Measurements from ENCODE around the gene TNIK.

TNIK gene

DNA sequence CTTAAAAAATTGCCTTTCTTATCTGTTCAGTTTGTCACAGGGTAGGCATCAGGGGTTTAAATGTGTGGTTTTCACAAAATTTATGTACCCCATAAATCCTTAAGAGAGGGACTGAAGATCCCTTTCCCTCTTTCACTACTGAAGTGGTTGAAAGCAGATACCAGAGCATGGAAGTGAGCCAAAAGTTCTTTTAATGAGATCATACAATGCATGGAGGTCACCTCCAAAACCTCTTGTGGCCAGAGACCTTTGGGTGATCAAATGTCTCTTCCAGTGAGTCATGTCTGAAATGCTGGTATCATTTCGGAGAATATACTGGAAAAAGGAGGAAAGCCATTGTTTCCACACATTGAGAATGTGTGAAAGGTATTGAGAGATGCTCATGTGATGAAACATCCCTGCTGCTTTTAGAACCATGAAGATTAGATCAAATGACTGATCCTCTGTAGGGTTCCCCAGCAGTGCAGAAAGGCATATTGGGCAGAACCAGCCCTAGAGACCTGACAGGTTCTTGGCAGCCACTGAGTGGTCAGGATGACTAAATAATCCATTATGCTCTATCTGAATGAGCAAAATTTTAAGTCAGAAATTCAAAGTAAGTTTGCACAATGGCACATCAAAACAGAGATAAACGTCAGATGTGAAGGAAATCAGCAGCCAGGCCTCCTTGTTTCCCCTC is 267.9 kb downstream of the TNIK start:
- DNase-seq (ENCODE audit: low read depth in 2 of 2): no peak

DNA sequence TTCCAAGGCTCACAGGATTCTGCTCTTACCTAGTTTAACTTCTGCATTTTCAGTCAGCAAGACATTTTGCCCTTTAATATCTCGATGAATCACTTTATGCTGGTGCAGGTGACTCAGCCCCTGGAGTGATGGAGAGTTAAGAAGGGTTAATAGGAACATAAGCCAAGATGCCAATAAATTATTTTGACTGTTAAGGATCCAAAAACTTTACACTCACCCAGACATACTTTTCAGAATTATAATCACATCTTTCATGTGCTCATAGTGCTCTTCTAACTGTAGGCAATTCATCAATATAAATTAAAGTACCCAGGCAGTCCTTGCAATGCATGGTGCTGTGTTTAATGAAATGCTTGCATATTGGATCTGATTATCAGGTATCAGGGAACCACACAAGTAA is 269.5 kb downstream of the TNIK start:
- no peak for DNase-seq (ENCODE audit: low read depth in 2 of 2)

DNA sequence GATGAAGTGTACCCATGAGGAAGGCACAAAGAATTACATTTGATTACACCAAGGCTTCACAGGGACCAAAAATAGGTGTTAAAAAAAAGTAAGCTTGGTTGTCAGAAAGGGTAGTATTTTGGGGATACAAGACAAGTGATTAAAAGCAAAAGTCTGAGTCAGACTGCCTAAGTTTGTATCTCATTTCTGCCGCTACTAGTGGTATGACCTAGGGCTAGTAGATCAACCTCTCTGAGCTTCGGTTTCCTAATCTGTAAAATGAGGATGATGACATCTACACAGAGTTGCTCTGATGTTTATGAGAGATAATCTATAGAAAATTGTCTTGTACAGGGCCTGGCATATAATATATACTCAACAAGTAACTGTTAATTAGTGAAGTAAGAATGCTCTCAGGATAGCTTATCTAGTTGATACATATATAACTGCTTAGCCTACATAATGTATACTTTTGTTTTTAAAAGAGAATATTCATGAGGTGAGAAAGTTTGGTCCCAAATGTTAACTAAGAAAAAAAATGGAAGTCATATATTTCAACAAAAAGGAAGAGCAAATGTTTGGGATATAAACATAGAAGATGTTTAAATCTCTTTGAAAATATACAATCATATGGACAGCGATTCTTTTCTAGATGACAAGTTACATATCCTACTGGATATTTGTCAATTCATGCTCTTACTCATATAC is 270.7 kb downstream of the TNIK start:
- DNase-seq (ENCODE audit: low read depth in 2 of 2): no peak

DNA sequence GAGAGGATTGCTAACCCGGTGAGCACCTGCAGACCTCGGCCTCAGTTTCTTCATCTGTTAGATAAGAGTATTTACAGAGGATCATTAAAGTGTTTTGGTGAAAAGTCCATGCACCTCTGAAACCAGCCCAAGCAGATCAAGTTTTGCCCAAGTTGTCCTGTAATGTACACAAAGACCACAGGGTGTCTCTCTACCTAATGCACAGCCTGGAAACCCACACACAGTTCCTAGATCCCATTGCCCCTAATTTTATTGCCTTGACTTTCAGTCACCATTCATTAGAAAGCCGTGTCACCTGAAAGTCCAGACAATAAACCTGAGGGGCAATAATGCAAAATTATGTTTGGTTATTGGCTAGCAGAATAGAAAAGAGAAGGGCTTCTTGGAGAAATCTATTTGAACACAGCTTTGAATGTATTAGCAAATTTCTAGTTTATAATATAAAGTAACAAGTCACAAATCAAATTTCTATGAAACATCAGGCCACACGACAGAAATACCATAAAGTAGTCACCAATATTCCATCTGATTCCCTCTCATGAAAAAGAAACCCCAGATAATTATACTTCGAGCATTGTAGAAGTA is 272.4 kb downstream of the TNIK start:
- no peak for DNase-seq (ENCODE audit: low read depth in 2 of 2)

DNA sequence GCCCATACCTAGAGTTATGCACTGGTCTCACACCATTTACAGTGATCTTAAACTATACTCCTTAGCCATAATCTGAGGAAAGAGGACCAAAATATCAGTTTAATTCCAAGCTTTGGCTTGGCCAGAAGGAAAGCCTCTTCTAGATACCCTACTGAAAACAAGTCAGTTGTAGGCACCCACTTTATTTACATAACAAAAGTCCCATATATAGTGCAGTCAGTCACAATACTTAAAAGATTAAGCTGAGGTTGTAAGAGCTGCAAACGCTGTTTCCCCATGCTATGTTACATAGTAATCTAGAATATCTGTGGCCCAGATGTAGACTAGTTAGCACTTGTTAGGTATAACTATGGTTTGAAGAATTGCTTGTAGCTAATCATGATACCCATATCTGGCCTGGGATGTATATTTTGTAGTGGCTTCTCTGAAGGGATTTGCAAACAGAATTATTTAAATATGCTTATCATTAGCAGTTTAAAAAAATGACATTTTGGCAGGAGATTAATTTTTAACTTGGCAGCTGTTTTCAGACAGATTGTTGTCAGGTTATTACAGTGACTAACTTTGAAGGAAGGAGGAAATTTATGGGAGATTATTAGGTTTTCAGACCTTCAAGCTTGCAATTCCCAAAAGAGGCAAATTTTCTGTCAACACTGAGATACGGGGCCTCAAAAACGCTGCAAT is 273.2 kb downstream of the TNIK start:
- DNase-seq (ENCODE audit: low read depth in 2 of 2): no peak

DNA sequence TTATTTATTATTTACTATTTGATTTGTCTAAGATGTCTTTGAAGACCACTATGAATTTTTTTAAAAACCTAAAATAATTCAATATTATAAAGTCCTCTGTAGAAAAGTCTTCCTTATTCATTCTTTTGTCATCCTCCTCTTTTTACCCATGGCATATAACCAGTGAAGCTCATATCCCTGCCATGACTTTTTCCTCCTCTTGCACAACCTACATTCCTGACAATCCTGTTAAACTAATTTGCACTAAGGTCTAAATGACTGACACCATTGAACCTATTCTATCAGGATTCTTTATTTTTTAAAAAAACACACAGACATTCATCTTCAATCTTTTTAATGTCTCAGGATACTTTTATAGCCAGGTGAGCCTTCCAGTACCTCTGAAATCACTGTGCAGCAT is 273.8 kb downstream of the TNIK start:
- no peak for DNase-seq (ENCODE audit: low read depth in 2 of 2)

DNA sequence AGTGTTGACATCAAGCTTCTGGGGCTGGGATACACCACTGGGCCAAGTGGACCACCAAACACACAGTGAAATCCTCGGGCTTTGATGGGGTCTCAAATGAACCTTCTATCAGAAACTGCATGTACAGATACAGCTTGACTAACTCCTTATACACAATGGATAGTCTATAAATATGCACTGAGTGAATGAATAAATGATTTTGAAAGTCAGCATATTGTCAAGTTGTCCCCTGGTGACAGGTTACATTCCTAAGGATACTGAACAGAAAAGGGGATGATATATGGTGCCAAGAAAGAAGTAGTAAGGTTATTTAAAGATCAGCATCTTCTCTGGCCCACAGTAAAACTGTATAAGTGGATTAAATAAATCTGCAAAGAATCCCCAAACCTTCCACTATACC is 274.2 kb downstream of the TNIK start:
- no peak for DNase-seq (ENCODE audit: low read depth in 2 of 2)

DNA sequence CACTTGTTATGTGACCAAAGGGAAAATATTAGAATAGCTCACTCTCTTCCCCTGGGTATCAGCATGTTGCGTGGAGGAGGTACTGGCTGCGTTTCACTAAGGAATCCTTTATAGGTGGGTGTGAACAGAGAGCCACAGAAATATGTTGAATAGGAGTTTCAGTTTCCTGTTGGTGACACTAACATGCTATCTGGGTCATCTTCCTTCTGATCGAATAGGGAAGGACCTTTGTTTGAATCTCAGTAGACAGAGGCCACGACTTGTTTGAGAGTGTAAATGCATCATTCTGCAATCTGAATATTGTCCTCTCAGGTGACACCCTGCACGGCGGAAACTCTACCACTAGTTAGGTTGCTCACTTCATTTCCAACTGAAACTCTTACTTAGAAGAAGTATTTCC is 275.8 kb downstream of the TNIK start:
- no peak for DNase-seq (ENCODE audit: low read depth in 2 of 2)

DNA sequence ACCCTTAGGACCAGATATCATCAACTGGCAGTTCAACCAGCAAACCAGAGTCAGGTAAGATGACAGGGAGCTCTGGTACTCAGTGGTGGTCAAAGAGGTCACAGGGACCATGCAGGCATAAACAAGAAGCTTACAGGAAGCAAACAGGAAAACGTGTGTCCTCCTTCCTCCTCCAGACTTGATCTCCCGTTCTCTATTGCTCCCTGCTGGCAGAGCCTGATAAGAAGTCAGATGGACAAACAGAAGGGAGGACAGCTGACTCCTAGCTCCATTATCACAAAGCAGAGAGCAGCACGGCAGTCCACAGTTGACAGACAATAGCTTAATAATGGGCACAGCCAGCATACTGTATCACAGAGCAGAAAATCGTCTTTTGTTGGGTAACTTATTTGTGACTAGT is 277.2 kb downstream of the TNIK start:
- DNase-seq (ENCODE audit: low read depth in 2 of 2): no peak

DNA sequence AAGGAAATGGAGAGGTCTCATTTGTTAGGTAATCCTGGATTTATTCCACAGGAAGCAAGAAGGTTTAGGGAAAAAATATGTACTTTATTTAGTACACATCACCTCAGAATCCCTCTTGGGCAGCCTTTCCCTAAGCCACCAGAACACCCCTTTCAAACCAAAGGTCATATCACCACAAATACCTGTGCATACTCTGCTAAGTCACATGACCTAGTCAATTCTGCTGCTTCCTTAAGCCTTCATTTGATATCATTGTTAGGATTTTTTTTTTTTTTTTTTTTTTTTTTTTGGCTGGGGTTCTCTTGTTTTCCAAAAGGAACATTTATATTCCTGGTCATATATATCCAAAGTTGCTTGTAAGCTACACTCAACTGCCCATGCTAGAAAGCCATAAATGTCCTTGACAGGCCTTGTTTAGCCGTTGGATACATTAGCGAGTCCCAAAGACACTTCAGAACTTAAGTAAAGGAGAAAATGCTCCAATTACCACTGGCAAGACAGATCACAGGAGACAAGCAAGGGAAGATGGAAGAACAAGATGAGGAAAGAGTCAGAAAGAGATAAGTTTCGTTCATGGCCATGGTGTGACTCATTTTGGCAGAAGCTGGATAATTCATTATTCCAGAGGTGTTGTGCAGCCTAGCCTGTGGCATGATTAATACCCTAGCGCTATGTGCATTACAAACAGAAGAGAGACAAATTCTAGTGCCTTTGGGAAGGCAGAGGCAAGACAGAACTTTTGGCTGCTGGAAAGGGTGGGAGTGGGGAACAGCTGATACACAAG is 278.1 kb downstream of the TNIK start:
- DNase-seq (ENCODE audit: low read depth in 2 of 2): no peak

DNA sequence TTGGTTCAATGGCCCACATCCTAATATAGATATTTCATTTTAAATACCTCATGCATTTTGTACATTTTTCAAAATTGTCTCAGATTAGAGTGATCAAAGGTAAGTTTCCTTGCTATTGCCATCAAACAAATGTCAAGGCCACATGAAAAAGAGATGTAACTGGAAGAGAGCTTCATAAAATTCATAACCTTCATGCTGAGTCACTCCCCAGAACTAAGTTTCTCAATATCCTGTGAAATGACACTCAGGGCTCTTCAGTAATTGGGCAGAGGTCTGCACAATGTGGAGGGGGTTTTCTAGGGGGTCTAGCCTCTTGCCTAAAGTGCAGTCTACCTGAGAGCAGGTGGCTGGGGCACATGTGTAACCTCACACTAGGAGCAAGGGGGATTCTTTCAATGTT is 281.5 kb downstream of the TNIK start:
- no peak for DNase-seq (ENCODE audit: low read depth in 2 of 2)

DNA sequence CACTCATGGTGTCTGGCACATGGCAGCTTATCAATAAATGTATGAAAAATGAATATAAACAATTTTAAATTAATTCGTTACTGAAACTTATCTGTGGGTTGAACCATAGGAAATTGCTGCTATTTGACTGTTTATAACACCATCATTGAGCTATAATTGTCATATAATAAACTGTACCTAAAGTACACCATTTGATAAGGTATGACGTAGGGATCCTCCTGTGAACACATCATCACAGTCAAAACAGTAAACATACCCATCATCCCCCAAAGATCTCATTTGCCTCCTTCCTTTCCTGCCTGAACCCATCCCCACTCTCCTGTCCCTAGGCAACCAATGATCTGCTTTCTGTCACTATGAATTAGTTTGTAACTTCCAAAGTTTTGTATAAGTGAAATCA is 282.7 kb downstream of the TNIK start:
- DNase-seq (ENCODE audit: low read depth in 2 of 2): no peak

DNA sequence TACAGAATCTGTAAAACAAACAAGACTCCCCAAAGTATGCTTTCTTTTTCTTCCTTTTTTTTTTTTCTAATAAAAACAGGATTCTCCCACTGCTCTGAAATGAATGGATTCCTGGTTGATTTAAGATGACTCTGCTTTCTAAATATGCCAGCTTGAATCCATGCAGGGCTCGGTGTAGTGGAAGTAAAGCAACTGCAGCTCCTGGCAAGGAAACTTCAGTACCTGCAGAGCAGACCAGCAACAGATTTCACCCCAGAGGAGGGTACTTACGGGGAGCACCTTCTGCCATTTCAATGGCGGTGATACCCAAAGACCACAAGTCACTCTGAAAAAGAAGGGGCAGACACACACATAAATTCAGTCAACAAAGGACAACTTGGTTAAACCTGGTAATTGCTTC is 283.1 kb downstream of the TNIK start:
- no peak for DNase-seq (ENCODE audit: low read depth in 2 of 2)

DNA sequence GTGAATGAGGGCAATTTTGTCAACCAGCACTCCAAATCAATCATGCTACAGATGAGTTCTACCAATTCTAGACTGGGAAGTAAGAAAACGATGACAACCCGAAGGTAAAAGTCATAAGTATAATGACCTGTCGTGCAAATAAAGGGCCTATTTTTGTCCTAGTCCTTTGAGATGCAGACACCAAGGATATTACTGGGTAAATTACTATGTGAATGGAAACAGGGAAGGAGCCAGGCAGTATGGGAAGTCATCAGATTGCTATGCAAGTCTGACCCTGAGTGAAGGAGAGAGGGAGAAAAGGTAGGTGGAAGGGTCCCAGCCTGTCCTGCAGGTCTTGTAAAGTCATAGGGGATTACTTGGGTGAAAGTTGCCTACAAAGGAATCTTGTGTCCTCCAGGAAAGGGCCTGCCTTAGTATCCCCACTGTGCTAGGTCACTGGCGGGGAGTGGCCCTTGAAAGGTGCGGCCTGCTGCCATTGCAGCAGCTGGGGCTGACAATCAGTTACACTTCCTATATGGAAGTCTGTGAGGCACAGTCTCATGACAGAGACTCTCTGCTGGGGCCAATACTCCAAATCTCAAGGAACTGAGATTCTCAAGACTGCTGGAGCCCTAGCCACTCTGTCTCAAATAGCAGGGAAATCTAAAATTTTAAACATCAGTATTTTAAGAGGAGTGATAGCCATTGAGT is 283.8 kb downstream of the TNIK start:
- no peak for DNase-seq (ENCODE audit: low read depth in 2 of 2)

DNA sequence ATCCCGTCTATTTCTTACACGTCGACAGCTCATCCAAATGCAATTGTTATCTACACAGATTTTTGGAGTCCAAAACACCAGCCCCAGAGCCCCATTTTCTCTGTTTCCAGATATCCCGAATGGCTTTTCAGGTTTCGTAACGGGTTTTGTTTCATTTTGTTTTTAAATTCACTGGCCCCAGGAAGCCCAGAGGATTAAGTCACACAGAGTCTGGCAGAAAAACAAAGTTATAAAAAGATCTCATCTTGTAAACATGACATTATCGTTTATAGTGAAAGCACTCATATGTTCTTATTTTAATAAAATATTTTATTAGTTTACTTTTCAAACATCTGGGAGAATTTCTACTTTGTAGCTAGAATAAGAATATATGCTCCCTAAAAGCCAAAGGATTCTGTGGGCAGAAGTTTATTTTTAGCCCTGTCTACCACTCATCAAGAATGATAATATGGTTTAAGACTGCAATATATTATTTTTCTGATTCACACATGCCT is 284.4 kb downstream of the TNIK start:
- DNase-seq (ENCODE audit: low read depth in 2 of 2): no peak

DNA sequence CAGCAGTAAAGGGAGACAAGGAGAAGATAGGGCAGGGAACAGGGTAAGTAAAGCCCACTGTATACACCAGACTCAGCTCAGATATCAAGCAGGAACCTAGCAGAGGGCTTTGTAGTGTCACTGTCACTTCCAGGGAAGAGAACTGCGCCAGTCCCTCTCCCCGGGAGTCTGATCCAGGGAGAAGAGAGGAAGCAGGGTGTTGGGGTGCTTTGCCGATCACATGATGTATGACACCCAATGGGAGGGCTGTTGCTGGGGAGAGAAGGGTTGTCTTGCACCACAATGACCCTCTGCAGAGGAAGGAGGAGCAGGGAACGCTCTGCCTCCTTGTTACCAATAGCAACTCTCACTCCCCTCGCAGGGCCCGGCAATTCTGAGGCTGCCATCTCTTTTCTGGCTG is 286.5 kb downstream of the TNIK start:
- DNase-seq (ENCODE audit: low read depth in 2 of 2): no peak

DNA sequence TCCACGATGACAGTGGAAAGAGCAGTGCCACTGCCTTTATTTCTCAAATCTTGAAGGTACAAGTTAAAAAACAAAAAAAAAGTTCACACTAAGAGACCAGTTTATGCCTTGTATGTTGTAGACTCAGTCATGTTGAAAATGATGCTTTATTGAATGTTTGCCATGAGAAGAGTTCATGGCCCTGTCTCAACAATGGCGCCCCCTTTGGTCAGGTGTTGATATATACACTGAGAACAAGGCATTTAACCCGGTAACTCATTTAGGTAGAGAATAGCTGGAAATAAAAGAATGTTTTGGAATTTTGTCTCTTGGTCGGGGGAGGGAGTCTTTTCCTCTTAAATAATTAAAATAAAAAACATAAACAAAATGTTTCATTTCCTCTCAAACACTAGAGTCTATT is 288.1 kb downstream of the TNIK start:
- no peak for DNase-seq (ENCODE audit: low read depth in 2 of 2)

DNA sequence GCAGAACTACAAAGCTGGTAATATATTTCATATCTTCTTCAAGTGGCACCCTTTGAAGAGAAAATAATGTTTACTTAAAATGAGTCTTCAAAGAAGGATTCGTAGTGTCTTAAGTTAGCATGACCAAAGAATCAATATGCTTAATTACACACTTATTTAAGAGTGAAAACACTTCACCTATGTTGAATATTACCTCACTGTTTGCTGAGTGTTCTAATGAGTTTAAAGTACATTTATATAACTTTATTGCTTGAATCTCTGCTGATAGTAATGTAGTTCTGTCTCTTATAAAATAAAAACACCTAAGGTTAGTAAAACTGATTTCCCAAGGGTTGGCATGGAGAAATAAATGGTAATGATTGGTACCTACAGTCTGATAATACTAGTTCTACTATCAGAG is 290.3 kb downstream of the TNIK start:
- DNase-seq (ENCODE audit: low read depth in 2 of 2): no peak

DNA sequence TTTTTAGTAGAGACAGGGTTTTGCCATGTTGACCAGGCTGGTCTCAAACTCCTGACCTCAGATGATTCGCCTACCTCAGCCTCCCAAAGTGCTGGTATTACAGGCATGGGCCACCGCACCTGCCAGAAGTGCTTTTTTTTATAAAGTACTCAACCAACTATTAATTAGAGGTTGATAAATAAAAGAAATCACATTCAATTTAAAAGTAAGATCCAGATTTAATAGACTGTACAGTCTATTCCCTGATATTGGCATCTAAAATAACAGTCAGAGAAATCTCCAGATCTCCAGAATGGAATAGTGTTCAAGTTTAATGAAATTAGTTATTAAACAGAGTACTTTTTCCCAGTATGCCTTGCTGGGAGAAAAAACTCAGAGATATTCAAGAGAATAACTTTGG is 290.8 kb downstream of the TNIK start:
- DNase-seq (ENCODE audit: low read depth in 2 of 2): no peak

DNA sequence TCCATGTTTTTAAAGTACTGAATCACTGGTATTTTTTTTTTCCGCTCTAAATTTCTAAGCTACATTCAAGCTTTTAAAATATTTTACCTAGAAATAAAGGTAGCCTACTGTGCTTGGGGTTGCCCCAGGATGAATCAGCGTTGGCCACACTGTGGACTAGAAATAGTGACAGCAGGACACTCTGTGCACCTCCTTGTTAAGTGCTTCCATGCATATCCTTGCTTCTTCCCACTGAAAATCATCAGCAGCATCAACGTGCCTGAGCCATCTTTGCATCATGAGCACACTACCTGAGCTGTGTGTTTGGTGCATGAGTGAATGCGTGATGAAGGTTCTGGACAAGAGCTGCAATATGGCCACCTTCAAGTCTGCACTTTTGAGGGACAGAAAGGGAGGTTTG is 291.7 kb downstream of the TNIK start:
- DNase-seq (ENCODE audit: low read depth in 2 of 2): no peak

DNA sequence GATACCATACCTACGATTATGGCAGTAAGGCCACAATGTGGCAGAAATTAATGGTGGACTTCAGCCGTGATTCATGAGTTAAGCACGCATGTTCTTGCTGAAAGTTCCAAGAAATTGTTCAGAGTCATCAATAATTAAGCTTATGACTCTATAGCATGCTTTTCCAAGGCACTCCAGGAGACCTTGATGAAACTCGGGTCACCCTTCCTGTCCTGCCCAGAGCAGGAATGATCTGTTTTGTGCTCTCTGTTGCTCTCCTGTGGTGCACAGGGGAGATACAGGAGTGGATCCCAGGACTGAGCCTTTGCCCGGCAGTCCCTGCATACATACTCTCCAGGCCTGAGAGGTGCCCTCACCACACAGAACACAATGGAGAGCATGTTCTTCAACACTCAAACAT is 292.1 kb downstream of the TNIK start:
- no peak for DNase-seq (ENCODE audit: low read depth in 2 of 2)

Measured in stimulated activated CD4-positive, alpha-beta T cell treated with anti-CD3 and anti-CD28 coated beads, Interleukin-1b, Interleukin-23, amount 100 ng/mL, for 1 hour (primary cell).